Activated T-cell treated with anti-CD3 and anti-CD28 coated beads, Interleukin-2, amount 50 U/mL, for 48 hours (primary cell): ENCODE measurements around the gene RBMXL3.
"Not testable (repeated sequence)": the region's sequence is repeated elsewhere in the genome, so short reads cannot be mapped to it uniquely, and the experiment has no call there.

Source experiments
- DNase-seq, 2 experiments: peaks; one replicate each; pipeline ENCODE4 v3.0.0-alpha.2; 2020

RBMXL3 gene

DNA sequence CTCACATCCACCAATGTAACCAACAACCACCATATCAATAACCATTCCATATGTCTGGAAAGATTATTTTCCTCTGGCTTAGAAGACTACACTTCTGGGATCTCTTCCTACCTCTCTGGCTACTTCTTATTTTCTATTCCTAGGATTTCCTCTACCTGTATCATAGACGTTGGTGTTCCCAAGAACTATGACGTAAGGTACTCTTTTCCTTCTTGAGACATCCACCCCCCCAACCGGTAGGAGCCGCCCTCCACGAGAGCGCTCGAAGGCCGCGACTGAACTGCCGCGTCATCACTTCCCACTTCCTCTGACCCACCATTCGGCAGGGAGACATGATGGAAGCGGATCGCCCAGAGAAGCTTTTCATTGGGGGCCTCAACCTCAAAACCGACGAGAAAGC, at the start of gene RBMXL3:
Gene RBMXL3, plus strand, starts transcription at position 301 of the 400 bp plus-strand sequence. Its CDS starts 32 bp downstream, at position 333.
- no peak for DNase-seq

DNA sequence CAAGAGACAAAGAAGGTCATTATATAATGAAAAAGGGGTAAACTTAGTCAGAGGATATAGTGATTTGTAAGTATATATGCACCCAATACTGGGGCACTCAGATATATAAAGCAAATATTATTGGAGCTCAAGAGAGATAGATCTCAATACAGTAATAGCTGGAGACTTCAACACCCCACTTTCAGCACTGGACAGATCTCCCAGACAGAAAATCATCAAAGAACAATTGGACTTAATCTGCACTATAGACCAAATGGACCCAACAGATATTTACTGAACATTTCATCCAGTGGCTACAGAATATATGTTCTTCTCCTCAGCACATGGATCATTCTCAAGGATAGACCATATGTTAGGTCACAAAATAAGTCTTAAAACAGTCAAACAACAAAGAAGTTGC, 47.2 kb upstream of the RBMXL3 start:
- no peak for DNase-seq

DNA sequence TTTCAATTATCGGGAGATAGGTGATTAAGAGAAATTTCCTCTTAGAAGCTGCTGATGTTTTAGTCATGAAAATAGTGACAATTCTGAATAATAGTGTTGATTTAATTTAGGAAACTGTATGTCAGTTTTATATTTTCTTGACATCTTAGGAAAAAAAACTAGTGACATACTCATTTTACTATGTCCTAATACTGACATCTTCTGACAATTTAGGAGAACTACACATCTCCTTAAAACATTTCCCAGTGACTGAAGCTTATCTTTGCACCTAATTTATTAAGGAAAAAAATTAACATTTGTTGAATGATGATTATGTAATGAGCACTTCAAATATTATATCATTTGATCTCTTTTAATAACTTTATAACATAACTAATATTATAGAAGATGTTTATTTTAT, 42.0 kb upstream of the RBMXL3 start:
- DNase-seq, result no peak

DNA sequence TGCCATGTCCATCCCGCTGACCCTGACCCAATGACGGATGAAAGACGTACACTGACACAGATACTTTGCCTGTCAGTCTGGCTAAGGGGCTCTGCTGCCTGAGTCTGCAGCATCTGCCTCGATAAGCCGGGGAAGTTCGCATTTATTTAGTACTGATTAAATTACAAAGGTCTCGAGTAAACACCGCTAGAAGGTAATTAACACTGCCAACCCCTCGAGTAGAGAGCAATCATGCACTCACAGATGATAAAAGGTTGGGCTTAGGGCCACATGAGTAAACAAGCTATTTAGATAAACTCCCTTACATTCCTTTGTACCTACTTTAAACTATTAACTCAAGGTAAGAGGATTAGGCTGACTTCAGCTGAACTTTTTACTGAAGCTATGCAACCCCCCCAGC, 16.0 kb upstream of the RBMXL3 start:
- DNase-seq, result no peak

DNA sequence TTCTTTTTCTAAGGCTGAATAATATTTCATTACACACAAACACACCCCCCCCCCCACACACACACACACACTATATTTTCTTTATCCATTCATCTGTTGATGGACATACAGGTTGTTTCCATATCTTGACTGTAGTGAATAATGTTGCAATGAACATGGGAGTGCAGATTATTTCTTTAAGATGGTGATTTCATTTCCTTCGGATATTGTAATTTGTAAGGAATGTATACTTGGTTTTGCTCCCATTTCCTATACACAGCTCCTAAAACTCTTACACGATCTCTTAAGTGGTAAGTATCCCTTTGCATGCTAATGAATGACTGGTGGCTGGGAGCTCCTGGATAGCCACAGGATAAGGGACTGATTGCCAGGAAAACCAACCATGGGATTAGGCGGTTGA, 14.7 kb upstream of the RBMXL3 start:
- DNase-seq, result no peak

DNA sequence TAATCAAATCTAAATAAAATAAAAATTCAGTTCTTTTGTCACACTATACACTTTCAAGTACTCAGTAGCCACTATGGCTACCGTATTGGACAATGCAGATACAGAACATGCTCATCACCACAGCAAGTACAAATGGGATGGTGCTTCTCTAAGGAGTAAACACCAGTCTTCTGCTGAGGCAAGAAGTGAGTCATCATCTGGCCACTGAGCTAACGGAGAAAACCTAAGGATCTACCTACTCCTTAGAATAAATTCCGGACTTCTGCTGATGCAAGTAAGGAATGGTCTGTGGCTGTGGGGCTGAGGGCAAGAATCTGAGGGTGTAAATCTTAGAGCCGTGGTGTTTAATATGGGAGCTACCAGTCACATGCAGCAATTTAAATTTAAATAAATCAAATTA, 11.3 kb upstream of the RBMXL3 start:
- DNase-seq, result no peak

DNA sequence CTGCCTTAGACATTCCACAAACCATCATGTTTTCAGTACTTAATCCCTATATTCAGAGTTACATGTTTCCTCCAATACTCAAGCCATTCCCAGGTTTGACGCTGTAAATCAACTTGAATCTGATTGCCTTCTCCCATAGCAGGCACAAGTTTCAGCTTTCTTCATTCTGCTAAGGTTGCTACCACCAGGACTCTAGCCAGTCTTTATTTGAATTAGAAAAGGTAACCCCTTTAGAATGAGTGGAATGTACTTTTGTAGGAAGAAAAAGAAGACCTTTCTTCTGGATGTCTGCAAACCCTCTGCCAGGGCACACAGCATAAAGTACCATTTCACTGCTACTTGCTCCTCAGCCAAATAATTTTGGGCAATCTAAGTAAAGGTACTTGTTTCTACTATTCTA, 10.7 kb upstream of the RBMXL3 start:
- no peak for DNase-seq

DNA sequence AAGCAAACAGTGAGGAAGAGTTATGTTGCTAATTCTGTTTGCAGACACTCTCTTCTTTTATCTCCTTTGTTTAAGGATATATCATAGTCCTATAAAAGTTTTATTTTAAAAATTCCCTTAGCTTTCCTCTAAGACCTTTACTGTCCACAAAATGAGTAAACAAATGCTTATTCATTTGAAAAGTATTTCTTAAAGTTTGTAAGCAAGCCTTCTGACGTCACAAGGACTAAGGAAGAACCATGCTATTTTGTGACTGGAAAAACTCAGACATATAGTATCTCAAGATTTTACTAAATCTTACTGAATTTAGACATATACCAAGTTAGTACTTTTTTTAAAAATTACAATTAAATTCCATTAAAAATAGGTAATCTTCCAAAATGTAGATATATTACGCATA, 5.2 kb upstream of the RBMXL3 start:
- no peak for DNase-seq

DNA sequence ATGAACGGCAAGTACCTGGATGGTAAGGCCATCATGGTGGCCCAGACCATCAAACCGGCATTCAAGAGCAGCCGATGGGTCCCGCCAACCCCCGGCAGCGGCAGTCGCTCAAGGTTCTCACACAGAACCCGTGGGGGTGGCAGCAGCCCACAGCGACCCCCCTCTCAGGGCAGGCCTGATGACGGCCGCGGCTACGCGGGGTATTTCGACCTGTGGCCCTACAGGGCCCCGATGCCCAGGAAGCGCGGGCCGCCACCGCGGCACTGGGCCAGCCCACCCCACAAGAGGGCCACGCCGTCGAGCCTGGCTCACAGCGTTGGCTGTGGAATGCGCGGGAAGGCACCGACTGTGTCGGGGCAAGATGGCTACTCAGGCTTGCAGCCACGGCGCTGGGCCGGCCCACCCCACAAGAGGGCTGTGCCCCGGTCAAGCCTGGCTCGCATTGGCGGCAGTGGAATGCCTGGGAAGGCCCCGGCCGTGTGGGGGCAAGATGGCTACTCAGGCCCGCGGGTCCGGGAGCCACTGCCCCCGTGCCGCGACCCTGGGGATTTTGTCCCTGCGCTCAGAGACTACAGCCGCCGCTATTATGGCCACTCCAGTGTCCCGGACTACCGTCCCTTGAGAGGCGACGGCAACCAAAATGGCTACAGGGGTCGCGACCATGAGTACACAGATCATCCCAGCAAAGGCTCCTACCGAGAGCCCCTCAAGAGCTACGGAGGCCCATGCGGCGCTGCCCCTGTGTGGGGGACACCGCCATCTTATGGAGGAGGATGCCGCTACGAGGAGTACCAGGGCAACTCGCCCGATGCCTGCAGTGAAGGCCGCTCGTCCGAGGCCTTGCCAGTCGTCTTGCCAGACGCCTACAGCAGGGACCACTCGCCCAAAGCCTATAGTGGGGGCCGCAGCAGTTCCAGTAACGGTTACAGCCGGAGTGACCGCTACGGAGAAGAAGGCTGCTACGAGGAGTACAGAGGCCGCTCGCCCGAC, 731 bp downstream of the RBMXL3 start:
- no peak for DNase-seq

DNA sequence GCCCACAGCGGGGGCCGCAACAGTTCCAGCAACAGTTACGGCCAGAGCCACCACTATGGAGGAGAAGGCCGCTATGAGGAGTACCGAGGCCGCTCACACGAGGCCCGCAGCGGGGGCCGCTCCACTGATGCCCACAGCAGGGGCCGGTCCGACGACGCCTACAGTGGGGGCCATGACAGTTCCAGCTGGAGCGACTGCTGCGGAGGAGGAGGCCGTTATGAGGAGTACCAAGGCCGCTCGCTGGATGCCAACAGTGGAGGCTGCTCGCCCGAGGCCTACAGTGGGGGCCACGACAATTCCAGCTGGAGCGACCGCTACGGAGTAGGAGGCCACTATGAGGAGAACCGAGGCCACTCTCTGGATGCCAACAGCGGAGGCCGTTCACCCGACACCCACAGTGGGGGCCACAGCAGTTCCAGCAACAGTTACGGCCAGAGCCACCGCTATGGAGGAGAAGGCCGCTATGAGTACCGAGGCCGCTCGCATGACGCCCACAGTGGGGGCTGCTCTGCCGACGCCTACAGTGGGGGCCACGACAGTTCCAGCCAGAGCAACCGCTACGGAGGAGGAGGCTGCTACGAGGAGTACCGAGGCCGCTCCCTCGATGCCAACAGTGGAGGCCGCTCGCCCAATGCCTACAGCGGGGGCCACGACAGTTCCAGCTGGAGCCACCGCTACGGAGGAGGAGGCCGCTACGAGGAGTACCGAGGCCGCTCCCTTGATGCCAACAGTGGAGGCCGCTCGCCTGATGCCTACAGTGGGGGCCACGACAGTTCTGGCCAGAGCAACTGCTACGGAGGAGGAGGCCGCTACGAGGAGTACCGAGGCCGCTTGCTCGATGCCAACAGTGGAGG, 1.7 kb downstream of the RBMXL3 start:
- no peak for DNase-seq

DNA sequence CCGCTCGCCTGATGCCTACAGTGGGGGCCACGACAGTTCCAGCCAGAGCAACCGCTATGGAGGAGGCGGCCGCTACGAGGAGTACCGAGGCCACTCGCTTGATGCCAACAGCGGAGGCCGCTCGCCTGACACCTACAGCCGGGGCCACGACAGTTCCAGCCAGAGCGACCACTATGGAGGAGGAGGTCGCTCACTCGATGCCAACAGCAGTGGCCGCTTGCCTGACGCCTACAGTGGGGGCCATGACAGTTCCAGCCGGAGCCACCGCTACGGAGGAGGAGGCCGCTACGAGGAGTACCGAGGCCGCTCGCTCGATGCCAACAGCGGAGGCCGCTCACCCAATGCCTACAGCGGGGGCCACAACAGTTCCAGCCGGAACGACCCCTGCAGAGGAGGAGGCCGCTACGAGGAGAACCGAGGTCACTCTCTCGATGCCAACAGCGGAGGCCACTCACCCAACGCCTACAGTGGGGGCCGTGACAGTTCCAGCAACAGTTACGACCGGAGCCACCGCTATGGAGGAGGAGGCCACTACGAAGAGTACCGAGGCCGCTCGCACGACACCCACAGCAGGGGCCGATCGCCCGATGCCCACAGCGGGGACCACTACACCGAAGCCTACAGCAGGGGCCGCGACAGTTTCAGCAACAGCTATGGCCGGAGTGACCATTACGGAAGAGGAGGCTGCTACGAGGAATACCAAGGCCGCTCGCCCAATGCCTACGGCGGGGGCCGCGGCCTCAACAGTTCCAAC, 2.5 kb downstream of the RBMXL3 start:
- DNase-seq, result no peak

DNA sequence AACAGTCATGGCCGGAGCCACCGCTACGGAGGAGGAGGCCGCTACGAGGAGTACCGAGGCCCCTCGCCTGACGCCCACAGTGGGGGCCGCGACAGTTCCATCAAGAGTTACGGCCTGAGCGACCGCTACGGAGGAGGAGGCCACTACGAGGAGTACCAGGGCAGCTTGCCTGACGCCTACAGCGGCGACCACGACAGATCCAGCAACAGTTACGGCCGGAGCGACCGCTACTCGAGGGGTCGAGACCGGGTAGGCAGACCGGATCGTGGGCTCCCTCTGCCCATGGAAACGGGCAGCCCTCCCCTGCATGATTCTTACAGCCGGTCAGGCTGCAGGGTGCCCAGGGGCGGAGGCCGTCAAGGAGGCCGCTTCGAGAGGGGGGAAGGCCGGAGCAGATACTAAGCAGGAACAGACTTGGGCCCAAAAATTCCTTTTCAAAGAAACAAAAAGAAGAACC, 3.1 kb downstream of the RBMXL3 start:
- no peak for DNase-seq

DNA sequence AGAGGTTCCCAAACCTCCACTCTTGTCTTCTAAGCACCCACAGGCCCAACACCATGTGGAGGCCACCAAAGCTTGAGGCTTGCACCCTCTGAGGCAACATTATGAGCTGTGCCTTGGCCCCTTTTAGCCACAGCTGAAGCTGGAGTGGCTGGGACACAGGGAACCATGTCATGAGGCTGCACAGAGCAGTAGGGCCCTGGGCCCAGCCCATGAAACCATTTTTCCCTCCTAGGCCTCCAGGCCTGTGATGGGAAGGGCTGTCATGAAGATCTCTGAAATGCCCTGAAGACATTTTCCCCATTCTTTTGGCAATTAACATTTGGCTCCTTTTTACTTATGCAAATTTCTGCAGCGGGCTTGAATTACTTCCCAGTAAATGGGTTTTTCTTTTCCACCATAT, 14.8 kb downstream of the RBMXL3 start:
- no peak for DNase-seq

DNA sequence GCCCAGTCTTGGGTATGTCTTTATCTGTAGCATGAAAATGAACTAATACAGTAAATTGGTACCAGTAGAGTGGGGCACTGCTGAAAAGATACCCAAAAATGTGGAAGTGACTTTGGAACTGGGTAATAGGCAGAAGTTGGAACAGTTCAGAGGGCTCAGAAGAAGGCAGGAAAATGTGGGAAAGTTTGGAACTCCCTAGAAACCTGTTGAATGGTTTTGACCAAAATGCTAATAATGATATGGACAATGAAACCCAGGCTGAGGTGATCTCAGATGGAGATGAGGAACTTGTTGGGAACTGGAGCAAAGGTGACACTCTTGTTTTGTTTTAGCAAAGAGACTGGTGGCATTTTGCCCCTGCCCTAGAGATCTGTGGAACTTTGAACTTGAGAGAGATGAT, 20.3 kb downstream of the RBMXL3 start:
- DNase-seq, result not testable (repeated sequence)

DNA sequence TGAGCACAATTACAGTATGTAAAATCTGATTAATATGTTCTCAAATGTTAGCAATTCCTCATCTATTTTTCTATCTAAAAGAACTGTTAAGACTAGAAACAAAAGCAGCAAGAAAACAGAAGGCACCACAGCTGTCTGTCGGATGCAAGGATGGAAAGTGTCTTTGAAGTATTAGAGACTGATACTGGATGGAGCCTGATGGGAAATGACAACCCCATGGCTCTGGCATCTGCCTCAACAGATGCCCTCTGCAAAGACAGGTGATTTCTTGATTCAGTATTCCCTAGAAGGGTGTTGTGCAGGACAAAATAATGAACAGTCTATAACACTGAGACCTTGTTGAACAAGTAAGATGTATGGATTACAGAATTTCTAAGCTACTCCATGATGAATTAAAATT, 24.9 kb downstream of the RBMXL3 start:
- DNase-seq, result no peak

DNA sequence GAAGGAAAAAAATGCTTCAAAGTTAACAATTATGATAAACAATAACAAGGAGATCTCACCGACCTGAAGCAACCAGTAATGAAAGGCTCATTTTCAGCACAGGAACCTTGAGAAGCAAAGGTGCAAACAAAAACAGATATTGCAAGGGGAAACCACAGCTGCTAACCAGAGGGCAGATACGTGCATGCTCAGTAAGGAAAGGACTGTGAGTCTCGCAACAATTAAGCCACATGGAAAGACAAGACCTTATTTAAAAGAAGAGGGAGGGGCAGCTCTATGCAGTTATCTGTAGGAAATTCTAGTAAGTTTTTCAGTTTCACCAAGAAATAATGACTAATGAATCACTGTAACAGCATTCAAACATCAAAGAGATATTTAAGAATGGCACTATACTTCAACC, 25.4 kb downstream of the RBMXL3 start:
- DNase-seq, result no peak

DNA sequence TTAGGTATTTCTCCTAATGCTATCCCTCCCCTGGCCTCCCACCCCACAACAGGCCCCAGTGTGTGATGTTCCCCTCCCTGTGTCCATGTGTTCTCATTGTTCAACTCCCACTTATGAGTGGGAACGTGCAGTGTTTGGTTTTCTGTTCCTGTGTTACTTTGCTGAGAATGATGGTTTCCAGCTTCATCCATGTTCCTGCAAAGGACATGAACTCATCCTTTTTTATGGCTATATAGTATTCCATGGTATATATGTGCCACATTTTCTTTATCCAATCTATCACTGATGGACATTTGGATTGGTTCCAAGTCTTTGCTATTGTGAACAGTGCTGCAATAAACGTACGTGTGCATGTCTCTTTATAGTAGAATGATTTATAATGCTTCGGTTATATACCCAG, 28.1 kb downstream of the RBMXL3 start:
- not testable (repeated sequence) for DNase-seq

DNA sequence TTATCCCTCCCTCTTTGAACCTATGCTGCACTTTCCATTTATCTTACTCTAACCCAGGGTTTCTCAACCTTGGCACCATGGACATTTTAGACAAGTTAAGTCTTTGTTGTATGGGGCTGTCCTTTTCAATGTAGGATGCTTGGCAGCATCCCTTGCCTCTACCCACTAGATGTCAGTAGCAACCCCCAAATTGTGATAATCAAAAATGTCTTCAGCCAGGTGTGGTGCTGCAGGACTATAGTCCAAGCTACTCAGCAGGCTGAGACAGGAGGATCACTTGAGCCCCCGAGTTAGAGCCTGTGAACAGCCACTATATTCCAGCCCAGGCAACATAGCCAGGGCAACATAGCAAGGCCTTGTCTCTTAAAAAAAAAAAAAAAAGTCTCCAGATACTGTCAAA, 37.7 kb downstream of the RBMXL3 start:
- no peak for DNase-seq

DNA sequence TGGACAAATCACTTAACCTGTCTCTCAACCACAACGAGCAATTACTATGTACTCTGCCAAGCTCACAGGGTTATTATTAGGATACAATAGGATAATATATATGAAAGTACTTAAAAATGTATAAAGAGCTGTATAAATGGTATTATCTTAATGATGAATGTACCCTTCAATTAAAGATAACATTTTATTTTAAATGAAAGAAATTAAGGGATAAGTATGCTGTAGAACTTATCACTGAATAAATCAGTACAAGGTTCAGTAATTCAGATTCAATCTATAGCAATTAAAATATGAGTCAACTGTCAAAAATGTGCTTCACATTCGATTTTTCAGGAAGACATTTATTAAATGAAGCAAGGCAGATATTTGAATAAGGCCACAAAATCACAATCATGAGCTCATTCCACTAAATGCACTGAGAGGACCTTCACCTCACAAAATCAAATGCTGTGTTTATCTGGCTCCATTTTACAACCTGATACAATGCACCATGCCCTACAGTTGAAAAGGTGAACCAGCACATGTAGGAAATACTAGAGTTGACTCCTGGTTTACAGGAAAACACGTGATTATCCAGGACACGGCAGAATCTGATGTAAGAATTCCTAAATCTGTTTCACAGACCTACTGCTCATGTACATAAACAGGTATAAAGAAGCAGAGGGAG, 40.3 kb downstream of the RBMXL3 start:
- no peak for DNase-seq

DNA sequence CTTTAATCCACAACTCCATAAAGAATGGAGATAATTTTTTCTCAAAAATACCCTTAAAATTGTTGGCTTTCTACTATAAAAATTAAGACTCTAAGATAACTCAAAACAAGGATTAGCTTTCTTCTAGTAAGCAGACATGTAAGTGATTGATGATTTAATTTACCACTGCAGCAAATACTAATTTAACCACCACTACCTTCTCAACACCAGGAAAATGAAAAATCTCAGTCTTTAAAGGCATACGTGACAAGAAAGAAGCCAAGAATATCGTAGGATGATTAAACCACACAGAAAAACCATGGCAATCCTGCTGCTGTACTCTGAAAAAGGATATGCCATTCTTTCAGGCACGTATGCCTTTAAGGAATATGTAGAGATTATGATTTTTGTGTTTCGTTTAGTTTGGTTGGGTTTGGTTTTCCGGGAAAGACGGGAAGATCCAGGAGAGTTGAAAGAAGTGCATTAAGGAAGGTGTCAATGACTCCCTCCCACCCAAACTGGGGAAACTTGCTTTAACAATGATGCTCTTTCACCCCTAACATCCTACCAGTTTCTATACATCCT, 43.8 kb downstream of the RBMXL3 start:
- no peak for DNase-seq

DNA sequence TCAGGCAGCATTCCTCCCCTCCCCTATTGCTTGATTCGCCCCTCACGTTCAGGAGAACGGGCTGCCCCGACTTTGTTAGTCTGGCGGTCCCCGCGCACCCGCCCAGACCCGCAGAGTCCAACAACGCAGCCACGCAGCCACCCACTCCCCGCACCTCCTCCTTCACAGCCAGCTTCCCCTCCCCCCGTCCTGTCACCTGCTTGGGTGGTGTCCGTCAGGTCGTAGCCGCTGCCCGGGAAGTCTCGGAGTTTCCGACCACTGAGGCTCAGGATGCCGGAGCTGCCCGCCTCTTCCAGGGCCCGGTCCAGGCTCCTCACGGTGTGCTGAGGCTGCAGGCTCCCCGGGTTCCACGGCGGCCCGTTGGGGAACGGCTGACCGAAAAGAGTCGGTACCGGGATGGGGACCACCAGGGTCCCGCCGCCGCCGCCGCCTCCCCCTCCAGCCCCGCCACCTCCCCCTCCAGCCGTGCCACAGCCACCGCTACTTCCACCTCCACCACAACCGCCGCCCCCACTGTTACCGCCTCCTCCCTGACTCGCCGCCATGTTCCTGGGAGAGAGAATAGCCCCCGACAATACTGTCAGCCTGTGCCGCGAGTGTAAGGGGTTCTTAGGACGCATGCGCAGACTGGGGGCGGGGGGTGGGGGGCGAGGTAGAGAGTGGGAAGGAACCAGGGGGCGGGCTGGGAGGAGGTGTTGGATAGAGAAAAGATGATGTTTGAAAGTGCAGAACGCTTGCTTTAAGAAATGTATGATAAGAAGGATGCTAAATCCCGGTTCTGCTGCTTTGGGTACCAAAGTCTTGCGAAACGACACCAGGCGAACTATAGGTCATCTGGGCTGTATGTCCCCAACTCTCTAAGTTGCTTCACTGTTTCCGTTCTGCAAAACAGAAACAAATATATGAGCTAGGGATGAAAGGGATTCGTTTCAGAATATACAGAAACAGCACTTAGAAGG, 44.6 kb downstream of the RBMXL3 start, which contains the start of gene LRCH2:
Gene LRCH2, minus strand, starts transcription at position 600 of the 959 bp plus-strand sequence. Its CDS starts 55 bp downstream, at position 545.
- DNase-seq, result no peak
